GM15510 (cell line): Measurements from ENCODE around the gene TNFRSF18.

ENCODE experiments used
- POLR2A ChIP-seq: IDR thresholded peaks from 3 replicates; pipeline ENCODE4 v1.6.1; 2011; ENCODE audit warnings: borderline replicate concordance; ENCODE audit not compliant: insufficient read length; ENCODE audit errors: extremely low read depth

The TNFRSF18 gene

GRCh38 chr1:1164701-1165451, 41.5 kb downstream of the TNFRSF18 start:
- no peak for TF ChIP-seq POLR2A

GRCh38 chr1:1164361-1164700, 42.1 kb downstream of the TNFRSF18 start:
- no peak for TF ChIP-seq POLR2A

- no peak for TF ChIP-seq POLR2A
Measured at GRCh38 chr1:1163538-1164070, 42.8 kb downstream of the TNFRSF18 start.

GRCh38 chr1:1162597-1163537, 43.5 kb downstream of the TNFRSF18 start:
- TF ChIP-seq POLR2A: no peak

GRCh38 chr1:1161683-1162079, 44.7 kb downstream of the TNFRSF18 start:
- TF ChIP-seq POLR2A: no peak

GRCh38 chr1:1161078-1161682, 45.2 kb downstream of the TNFRSF18 start:
- no peak for TF ChIP-seq POLR2A

GRCh38 chr1:1160281-1160930, 46.0 kb downstream of the TNFRSF18 start:
- no peak for TF ChIP-seq POLR2A

GRCh38 chr1:1157914-1158710, 48.3 kb downstream of the TNFRSF18 start:
- peak; percentile 52 for TF ChIP-seq POLR2A

- peak; percentile 52 for TF ChIP-seq POLR2A
Measured at GRCh38 chr1:1157426-1157913, 48.9 kb downstream of the TNFRSF18 start.

- TF ChIP-seq POLR2A: no peak
Measured at GRCh38 chr1:1157033-1157365, 49.4 kb downstream of the TNFRSF18 start.

GRCh38 chr1:1156140-1157032, 50.0 kb downstream of the TNFRSF18 start:
- no peak for TF ChIP-seq POLR2A

- TF ChIP-seq POLR2A: no peak
Measured at GRCh38 chr1:1155258-1155657, 51.1 kb downstream of the TNFRSF18 start.

GRCh38 chr1:1153874-1154273, 52.5 kb downstream of the TNFRSF18 start:
- no peak for TF ChIP-seq POLR2A
